ENCODE measurements around the gene FBXO38.

GRCh38 chr5:148445578-148445977 lies 61.8 kb downstream of the FBXO38 start:
- TF ChIP-seq, protein P1, sequence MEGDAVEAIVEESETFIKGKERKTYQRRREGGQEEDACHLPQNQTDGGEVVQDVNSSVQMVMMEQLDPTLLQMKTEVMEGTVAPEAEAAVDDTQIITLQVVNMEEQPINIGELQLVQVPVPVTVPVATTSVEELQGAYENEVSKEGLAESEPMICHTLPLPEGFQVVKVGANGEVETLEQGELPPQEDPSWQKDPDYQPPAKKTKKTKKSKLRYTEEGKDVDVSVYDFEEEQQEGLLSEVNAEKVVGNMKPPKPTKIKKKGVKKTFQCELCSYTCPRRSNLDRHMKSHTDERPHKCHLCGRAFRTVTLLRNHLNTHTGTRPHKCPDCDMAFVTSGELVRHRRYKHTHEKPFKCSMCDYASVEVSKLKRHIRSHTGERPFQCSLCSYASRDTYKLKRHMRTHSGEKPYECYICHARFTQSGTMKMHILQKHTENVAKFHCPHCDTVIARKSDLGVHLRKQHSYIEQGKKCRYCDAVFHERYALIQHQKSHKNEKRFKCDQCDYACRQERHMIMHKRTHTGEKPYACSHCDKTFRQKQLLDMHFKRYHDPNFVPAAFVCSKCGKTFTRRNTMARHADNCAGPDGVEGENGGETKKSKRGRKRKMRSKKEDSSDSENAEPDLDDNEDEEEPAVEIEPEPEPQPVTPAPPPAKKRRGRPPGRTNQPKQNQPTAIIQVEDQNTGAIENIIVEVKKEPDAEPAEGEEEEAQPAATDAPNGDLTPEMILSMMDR (IDR thresholded peaks at IDR 0.05) = no peak
- no peak for TF ChIP-seq POLR2AphosphoS5 (IDR thresholded peaks at IDR 0.05)

Data from breast epithelium (tissue), 3 donors.